ENCODE measurements around the gene FAM135A. TPM values are rescaled to one million over a fixed set of nuclear protein-coding genes. Genes with fewer than 3 reads are reported as not detected.
"Not testable (repeated sequence)": the region's sequence is repeated elsewhere in the genome, so short reads cannot be mapped to it uniquely, and the experiment has no call there.

FAM135A gene
- total RNA-seq, 2 experiments from 2014 or later = 11.5 to 11.9 TPM

DNA sequence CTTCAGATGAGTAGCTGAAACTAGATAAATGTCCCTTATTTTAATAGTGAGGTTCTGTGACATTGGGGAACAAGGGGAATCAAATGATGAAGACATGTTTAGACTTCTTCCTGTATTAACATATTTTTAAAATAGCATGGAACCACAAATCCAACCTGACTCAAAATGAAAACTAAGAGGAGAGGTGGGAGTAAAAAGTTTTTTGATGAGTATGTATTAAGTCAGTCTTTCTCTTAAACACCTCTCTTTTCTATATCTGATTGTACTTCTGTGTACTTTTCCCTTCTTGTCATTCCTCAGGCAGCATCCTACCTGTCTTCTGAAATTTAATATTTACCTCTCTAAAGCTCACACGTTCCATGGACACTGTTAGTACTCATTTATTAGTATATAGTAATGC is 144.7 kb downstream of the FAM135A start:
- Mint-ChIP-seq H3K9me3 (no peaks in the 10 kb centered on the region), H3K4me3 (no peak overlapping the region), H3K27me3 (ENCODE audit: low read depth) (no peaks in the 10 kb centered on the region), H3K27ac (peak overlapping the region; percentile 64), H3K4me1 (ENCODE audit: low read depth) (peaks cover 21% of the 10 kb centered on the region), H3K36me3 (ENCODE audit: low read depth) (no peaks in the 10 kb centered on the region)
- intact Hi-C loops (cut with micrococcal nuclease) = loop anchor here (1.0 kb wide), 1 partner anchor 8 kb away; the partner anchor contains the start of gene SDHAF4
- DNase-seq = no peak
- CTCF ChIA-PET = interaction anchor here (0.6 kb wide), 1 partner anchor 121 kb away, joined by 3 read pairs; no protein-coding TSS in a partner anchor

DNA sequence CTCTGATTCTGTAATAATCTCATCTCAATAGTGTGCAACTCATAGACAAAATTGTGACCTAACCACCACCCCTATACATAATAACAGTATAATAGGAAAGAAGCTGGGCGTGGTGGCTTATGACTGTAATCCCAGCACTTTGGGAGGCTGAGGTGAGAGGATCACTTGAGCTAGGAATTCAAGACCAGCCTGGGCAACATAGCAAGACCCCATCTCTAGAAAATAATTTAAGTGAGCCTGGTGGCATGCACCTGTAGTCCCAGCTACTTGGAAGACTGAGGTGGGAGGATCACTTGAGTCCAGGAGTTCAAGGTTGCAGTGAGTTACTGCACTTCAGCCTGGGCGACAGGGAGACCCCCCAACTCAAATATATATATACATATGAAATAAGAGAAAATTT is 149.1 kb downstream of the FAM135A start:
- H3K9me3 Mint-ChIP-seq; H3K27me3 Mint-ChIP-seq (ENCODE audit: low read depth); CTCF ChIA-PET; H3K4me3 Mint-ChIP-seq; intact Hi-C loops (cut with micrococcal nuclease); H3K27ac Mint-ChIP-seq; H3K36me3 Mint-ChIP-seq (ENCODE audit: low read depth); DNase-seq: not testable (repeated sequence)
- peaks cover 19% of the 10 kb centered on the region for H3K4me1 Mint-ChIP-seq (ENCODE audit: low read depth)

DNA sequence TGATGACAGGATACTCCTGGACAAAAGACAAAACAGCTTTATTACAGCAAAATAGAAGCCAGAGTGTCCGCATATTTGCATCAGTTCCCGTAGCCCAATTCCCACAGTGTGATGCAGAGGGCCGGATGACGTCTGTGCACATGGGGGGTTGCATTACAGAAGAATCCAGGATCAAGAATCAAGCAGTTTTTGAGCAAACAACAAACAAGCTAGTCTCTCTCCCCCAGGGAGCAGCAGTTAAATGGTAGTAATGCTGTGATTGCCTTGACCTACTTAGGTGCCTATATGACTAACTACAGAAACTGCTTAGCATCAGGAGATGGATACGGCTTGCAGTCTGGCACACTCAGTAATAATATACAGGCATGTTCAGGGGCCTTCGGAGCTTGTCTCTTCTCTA is 150.2 kb downstream of the FAM135A start:
- H3K27ac Mint-ChIP-seq = no peak overlapping the region
- no peaks in the 10 kb centered on the region for H3K27me3 Mint-ChIP-seq (ENCODE audit: low read depth)
- DNase-seq = no peak
- no peaks in the 10 kb centered on the region for H3K9me3 Mint-ChIP-seq
- intact Hi-C loops (cut with micrococcal nuclease) = no loop called here
- CTCF ChIA-PET = interaction anchor here (1.0 kb wide), 1 partner anchor 123 kb away, joined by 3 read pairs; no protein-coding TSS in a partner anchor
- peaks cover 7% of the 10 kb centered on the region for H3K36me3 Mint-ChIP-seq (ENCODE audit: low read depth)
- H3K4me3 Mint-ChIP-seq = no peak overlapping the region
- H3K4me1 Mint-ChIP-seq (ENCODE audit: low read depth) = peaks cover 11% of the 10 kb centered on the region

DNA sequence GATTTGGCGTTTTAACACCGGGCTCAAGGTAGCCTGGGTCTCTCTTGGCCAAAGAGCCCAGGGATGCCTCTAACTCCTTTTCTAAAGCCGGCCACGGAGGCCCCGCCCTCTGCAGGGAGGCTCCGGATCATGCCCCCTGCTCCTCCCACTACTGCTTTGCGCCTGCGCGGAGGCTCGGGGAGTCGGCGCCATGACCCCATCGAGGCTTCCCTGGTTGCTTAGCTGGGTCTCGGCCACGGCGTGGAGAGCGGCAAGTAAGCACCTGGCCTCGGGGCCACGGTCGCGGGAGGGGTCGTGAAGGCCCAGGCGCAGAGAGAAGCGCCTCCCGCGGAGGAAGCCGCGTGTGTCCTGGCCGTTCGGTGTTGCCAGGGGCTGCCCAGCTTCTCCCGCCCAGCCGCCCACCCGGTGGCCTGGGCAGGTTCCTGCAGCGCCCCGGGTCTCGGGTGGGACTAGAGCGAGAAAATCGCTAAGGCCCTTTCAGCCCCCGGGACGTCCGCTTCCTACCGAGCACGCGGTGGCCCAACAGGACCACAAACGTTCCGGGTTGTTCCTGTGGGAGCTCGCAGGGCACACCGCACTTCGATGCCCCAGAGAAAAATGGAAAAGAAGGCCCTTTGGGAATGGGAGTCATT is 153.6 kb downstream of the FAM135A start, which contains the start of gene SDHAF4:
SDHAF4 (plus strand) TSS at position 180 of the 632 bp plus-strand sequence; CDS start at position 191, 11 bp downstream.
- intact Hi-C loops (cut with micrococcal nuclease) = loop anchor here (1.0 to 5.0 kb wide), 6 partner anchors 9 to 770 kb away; partner anchors contain the start of genes FAM135A, LMBRD1 and SMAP1
- H3K27me3 Mint-ChIP-seq (ENCODE audit: low read depth) = no peaks in the 10 kb centered on the region
- DNase-seq = peak; percentile 95
- CTCF ChIA-PET = interaction anchor here (0.9 to 1.4 kb wide), 3 partner anchors 16 to 120 kb away, joined by 3 to 4 read pairs (median 4); no protein-coding TSS in a partner anchor
- peaks cover 20% of the 10 kb centered on the region for H3K36me3 Mint-ChIP-seq (ENCODE audit: low read depth)
- H3K9me3 Mint-ChIP-seq = no peaks in the 10 kb centered on the region
- peak within 1 kb of the TSS; percentile 83 for H3K27ac Mint-ChIP-seq
- peak within 1 kb of the TSS; percentile 83 for H3K4me3 Mint-ChIP-seq
- H3K4me1 Mint-ChIP-seq (ENCODE audit: low read depth) = peaks cover 11% of the 10 kb centered on the region

DNA sequence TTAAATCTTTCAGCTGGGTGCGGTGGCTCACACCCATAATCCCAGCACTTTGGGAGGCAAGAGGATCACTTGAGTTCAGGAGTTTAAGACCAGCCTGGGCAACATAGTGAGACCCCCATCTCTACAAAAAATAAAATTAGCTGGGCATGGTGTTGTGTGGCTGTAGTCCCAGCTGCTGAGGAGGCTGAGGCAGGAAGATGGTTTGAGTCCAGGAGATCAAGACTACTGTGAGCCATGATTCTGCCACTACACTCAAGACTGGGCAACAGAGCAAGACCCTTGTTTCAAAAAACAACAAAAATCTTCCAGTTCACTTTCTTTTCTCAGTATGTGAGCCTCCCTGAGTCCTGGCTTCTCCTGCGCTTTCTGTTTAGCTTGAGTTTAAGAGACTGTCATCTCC is 161.3 kb downstream of the FAM135A start:
- no peaks in the 10 kb centered on the region for H3K27me3 Mint-ChIP-seq (ENCODE audit: low read depth)

DNA sequence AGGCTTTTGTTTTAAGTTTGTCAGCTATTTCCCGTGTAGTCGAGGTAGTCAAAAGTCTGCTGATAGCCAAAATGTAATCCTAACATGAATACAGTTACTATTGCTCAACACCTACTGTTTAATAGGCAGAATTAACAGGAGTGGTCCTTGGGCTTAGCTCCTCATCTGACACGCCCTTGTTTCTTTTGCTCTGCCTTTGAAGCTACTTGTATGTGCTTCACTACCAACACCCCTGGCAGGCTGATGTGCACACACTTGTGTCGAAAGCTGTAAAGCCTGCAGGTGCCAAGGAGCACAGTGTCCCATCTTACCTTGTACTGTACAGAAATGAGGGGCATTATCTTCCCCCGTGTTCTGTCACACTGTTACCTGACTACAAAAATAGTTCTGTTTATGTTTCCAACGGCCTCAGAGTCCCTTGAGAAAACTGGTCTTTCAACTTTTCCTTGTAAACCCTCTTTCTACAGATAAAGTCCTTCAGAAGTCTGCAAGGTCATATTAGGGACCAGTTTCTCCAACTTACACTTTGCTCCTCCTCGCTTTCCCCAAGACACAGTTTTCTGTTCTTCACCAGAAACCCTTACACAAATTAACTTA is 162.7 kb downstream of the FAM135A start:
- Mint-ChIP-seq H3K36me3 (ENCODE audit: low read depth) (peaks cover 14% of the 10 kb centered on the region), H3K27ac (no peak overlapping the region), H3K4me1 (ENCODE audit: low read depth) (no peaks in the 10 kb centered on the region), H3K4me3 (no peak overlapping the region), H3K9me3 (no peaks in the 10 kb centered on the region), H3K27me3 (ENCODE audit: low read depth) (no peaks in the 10 kb centered on the region)
- DNase-seq = no peak
- CTCF ChIA-PET = interaction anchor here (0.7 kb wide), 1 partner anchor 8 kb away, joined by 3 read pairs; no protein-coding TSS in a partner anchor
- intact Hi-C loops (cut with micrococcal nuclease) = no loop called here

More for the DNA sequence above, 161.3 kb downstream of the FAM135A start:
- H3K36me3 Mint-ChIP-seq (ENCODE audit: low read depth) = peaks cover 14% of the 10 kb centered on the region
- H3K4me1 Mint-ChIP-seq (ENCODE audit: low read depth) = peaks cover 2% of the 10 kb centered on the region
- intact Hi-C loops (cut with micrococcal nuclease) = no loop called here
- no peak for DNase-seq
- no peak overlapping the region for H3K27ac Mint-ChIP-seq
- no peaks in the 10 kb centered on the region for H3K9me3 Mint-ChIP-seq
- CTCF ChIA-PET = interaction anchor here (0.6 to 0.8 kb wide), 2 partner anchors 132 to 174 kb away, joined by 3 to 7 read pairs; no protein-coding TSS in a partner anchor
- H3K4me3 Mint-ChIP-seq = no peak overlapping the region

DNA sequence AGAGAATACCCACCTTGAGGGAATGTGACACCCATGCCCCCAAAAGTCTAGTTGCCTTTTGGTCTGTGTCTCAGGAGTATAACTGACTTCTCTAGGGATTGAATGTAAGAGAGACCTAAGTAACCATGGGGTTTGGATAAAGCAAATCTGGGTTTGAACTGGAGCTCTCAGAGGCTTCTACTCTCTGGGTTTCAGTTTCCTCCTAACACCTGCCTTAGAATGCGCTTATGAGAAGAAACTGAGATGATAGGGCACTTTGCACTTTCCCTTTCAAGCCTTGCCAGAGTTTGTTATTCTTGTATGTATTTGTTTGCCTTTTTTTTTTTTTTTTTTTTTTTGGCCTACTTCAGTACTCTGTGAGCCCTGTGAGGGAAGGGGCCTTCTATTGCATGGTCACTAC is 172.8 kb downstream of the FAM135A start:
- Mint-ChIP-seq H3K9me3 (no peaks in the 10 kb centered on the region), H3K27me3 (ENCODE audit: low read depth) (no peaks in the 10 kb centered on the region), H3K27ac (no peak overlapping the region), H3K4me1 (ENCODE audit: low read depth) (peaks cover 7% of the 10 kb centered on the region), H3K4me3 (no peak overlapping the region), H3K36me3 (ENCODE audit: low read depth) (peaks cover 31% of the 10 kb centered on the region)
- DNase-seq = no peak
- CTCF ChIA-PET = interaction anchor here (0.6 kb wide), 1 partner anchor 100 kb away, joined by 3 read pairs; no protein-coding TSS in a partner anchor
- intact Hi-C loops (cut with micrococcal nuclease) = no loop called here

DNA sequence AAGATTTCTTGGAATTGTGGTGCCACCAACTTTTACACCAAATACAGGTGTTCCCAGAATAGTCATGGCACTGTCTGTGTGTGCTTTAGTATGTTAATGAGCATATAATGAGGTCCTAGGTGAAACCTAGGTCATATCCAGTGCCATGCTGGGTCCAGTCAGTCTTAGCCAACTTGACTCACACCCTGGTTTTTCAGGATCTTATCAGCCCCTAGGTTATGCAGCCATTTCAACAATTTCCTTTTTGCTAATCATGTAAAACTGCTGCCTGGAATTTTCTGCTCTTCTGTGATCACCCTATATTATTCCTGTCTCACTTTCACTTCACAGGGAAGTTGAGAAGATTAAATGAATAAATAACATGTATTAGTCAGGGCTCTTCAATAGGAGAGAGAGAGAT is 177.1 kb downstream of the FAM135A start:
- no peak for DNase-seq
- intact Hi-C loops (cut with micrococcal nuclease) = no loop called here
- H3K27ac Mint-ChIP-seq = no peak overlapping the region

DNA sequence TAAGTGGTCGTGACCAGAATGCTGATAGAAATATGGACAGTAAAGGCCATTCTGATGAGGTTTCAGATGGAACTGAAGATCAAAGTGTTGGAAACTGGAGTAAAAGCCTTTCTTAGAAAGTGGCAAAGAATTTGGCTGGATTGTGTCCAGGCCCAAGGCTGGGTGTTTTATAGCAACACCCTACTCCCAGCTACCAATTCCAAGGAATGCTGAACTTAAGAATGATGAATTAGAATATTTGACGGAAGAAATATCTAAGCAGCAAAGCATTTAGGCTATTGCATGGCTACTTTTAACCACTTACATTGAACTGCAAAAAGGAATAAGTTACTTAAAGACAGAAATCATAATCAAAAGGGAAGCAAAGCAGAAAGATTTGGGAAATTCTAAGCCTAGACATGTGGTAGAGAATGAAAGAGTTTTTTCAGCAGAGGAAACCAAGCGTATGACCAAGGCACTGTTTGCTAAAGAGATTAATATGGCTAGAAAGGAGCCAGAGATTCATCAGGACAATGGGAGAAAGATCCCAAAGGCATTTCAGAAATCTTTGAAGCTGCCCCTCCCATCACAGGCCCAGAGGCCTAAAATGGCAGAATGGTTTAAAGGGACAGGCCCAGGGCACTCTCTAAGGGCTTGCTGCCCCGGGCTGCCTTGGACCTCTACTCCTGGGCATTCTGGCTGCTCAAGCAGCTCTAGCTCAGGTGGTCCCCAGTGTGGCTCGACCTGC is 179.2 kb downstream of the FAM135A start:
- peaks cover 5% of the 10 kb centered on the region for H3K9me3 Mint-ChIP-seq
- peaks cover 13% of the 10 kb centered on the region for H3K36me3 Mint-ChIP-seq (ENCODE audit: low read depth)
- CTCF ChIA-PET = interaction anchor here (0.6 kb wide), 1 partner anchor 100 kb away, joined by 3 read pairs; no protein-coding TSS in a partner anchor
- H3K27ac Mint-ChIP-seq = no peak overlapping the region
- no peaks in the 10 kb centered on the region for H3K4me1 Mint-ChIP-seq (ENCODE audit: low read depth)
- no peaks in the 10 kb centered on the region for H3K27me3 Mint-ChIP-seq (ENCODE audit: low read depth)
- DNase-seq = no peak
- no peak overlapping the region for H3K4me3 Mint-ChIP-seq
- intact Hi-C loops (cut with micrococcal nuclease) = no loop called here

More for the DNA sequence above, 177.1 kb downstream of the FAM135A start:
- Mint-ChIP-seq H3K4me3 (no peak overlapping the region), H3K9me3 (peaks cover 5% of the 10 kb centered on the region), H3K27me3 (ENCODE audit: low read depth) (no peaks in the 10 kb centered on the region), H3K36me3 (ENCODE audit: low read depth) (peaks cover 22% of the 10 kb centered on the region), H3K4me1 (ENCODE audit: low read depth) (peaks cover 7% of the 10 kb centered on the region)
- CTCF ChIA-PET = no interaction called here

DNA sequence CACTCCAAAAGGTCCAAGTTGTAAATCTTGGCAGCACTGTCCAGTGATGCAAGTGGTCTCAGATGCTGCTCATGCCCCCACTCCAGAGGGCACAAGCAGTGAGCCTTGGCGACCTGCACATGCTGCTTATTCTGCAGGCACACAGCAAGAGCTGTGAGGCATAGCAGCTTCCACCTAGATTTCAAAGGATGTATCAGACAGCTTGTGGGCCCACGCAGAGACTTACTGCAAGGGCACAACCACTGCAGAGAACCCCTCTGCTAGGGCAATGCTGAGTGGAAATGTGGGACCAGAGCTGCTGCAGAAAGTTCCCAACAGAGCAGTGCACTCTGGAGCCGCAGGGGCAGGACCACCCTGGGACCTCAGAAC is 179.8 kb downstream of the FAM135A start:
- Mint-ChIP-seq H3K36me3 (ENCODE audit: low read depth) (peaks cover 13% of the 10 kb centered on the region), H3K4me3 (no peak overlapping the region), H3K27me3 (ENCODE audit: low read depth) (no peaks in the 10 kb centered on the region), H3K9me3 (peaks cover 5% of the 10 kb centered on the region), H3K27ac (no peak overlapping the region), H3K4me1 (ENCODE audit: low read depth) (no peaks in the 10 kb centered on the region)
- DNase-seq = no peak
- intact Hi-C loops (cut with micrococcal nuclease) = no loop called here
- CTCF ChIA-PET = no interaction called here

DNA sequence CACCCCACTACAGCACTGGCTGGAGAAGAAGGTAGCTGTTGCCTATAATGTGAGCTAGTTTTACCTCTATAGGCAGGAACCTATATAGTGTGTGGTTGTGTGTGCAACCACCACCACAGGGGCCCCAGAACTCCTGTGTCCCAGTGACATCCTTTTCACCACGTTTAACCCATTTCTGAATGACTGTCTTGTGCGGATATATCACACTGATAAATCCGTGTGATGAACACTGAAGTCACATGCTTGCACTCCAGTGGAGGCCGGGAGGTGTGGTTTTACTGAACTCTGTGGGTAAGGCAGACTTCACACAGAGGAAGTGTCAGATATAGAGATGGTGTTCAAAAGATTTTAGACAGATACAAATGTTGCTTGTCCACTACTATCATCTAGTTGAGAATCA is 185.9 kb downstream of the FAM135A start:
- no peak for DNase-seq
- peaks cover 8% of the 10 kb centered on the region for H3K9me3 Mint-ChIP-seq
- no peaks in the 10 kb centered on the region for H3K4me1 Mint-ChIP-seq (ENCODE audit: low read depth)
- H3K27ac Mint-ChIP-seq = no peak overlapping the region
- CTCF ChIA-PET = interaction anchor here (0.5 to 0.9 kb wide), 2 partner anchors 33 to 229 kb away, joined by 3 read pairs; no protein-coding TSS in a partner anchor
- no peak overlapping the region for H3K4me3 Mint-ChIP-seq
- intact Hi-C loops (cut with micrococcal nuclease) = no loop called here
- H3K36me3 Mint-ChIP-seq (ENCODE audit: low read depth) = peaks cover under 1% of the 10 kb centered on the region
- no peaks in the 10 kb centered on the region for H3K27me3 Mint-ChIP-seq (ENCODE audit: low read depth)

DNA sequence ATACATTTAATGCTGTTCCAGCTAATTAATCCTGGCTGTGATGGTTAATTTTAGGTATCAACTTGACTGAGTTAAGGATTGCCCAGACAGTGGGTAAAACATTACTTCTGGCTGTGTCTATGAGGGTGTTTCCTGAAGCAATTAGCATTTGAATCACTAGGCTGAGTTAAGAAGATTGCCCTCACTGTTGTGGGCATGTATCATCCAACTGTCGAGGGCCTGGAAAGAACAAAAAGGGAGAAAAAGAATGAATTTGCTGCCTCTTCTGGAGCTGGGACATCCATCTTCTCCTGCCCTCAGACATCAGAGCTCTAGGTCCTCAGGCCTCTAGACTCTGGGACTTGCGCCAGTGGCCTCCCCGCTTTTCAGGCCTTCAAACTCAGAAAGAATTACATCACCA is 187.7 kb downstream of the FAM135A start:
- Mint-ChIP-seq H3K27me3 (ENCODE audit: low read depth) (no peaks in the 10 kb centered on the region), H3K27ac (no peak overlapping the region), H3K4me1 (ENCODE audit: low read depth) (no peaks in the 10 kb centered on the region), H3K4me3 (no peak overlapping the region), H3K36me3 (ENCODE audit: low read depth) (no peaks in the 10 kb centered on the region), H3K9me3 (peaks cover 10% of the 10 kb centered on the region)
- CTCF ChIA-PET = interaction anchor here (0.6 to 1.3 kb wide), 2 partner anchors 10 to 86 kb away, joined by 3 to 5 read pairs; no protein-coding TSS in a partner anchor
- intact Hi-C loops (cut with micrococcal nuclease) = no loop called here
- DNase-seq = no peak
